ENCODE results near the gene TGFA. TPM values are rescaled to one million over a fixed set of nuclear protein-coding genes. Genes with fewer than 3 reads are reported as not detected.

Gene TGFA
- polyA plus RNA-seq, 1 donor (not counting 4 experiments of a cell fraction or from before 2014, with no cell fraction given): 51.7 TPM

GRCh38 chr2:70505613-70506391 is 47.8 kb downstream of the TGFA start:
- FAIRE-seq: no peak
- Histone ChIP-seq H2AFZ (ENCODE audit: control insufficient read depth, low read length) (no peak overlapping the region), H3K9me1 (ENCODE audit: control insufficient read depth, extremely low read depth, insufficient read depth, low read length) (peaks cover 14% of the 10 kb centered on the region), H3K4me3 (ENCODE audit: control insufficient read depth in 2 of 3, extremely low read depth in 1 of 3, insufficient read depth in 2 of 3, low read depth in 1 of 3, low read length in 3 of 3) (no peak overlapping the region), H3K4me1 (ENCODE audit: control insufficient read depth, extremely low read depth, insufficient read depth, low read length) (peaks cover 21% of the 10 kb centered on the region), H3K4me2 (ENCODE audit: control insufficient read depth, extremely low read depth, insufficient read depth, low read depth, low read length) (no peak overlapping the region), H3K9ac (ENCODE audit: control insufficient read depth, extremely low read depth, insufficient read depth, low read length) (no peak overlapping the region), H3K79me2 (ENCODE audit: control insufficient read depth, insufficient read depth, low read length) (peaks cover 91% of the 10 kb centered on the region), H3K36me3 (ENCODE audit: control insufficient read depth in 2 of 2, extremely low read depth in 1 of 2, insufficient read depth in 2 of 2, low read length in 2 of 2) (peaks cover 16 to 29% of the 10 kb centered on the region in 2 experiments), H3K9me3 (ENCODE audit: control insufficient read depth, low read depth, low read length) (no peaks in the 10 kb centered on the region), H3K27me3 (ENCODE audit: control insufficient read depth, extremely low read depth, insufficient read depth, low read length) (no peaks in the 10 kb centered on the region), H4K20me1 (ENCODE audit: control insufficient read depth, extremely low read depth, insufficient read depth, low read length) (peaks cover 15% of the 10 kb centered on the region), H3K27ac (ENCODE audit: control insufficient read depth, insufficient read depth, low read length) (no peak overlapping the region)
- DNase-seq (ENCODE audit: low read depth, low spot score): no peak
- TF ChIP-seq, protein P1, sequence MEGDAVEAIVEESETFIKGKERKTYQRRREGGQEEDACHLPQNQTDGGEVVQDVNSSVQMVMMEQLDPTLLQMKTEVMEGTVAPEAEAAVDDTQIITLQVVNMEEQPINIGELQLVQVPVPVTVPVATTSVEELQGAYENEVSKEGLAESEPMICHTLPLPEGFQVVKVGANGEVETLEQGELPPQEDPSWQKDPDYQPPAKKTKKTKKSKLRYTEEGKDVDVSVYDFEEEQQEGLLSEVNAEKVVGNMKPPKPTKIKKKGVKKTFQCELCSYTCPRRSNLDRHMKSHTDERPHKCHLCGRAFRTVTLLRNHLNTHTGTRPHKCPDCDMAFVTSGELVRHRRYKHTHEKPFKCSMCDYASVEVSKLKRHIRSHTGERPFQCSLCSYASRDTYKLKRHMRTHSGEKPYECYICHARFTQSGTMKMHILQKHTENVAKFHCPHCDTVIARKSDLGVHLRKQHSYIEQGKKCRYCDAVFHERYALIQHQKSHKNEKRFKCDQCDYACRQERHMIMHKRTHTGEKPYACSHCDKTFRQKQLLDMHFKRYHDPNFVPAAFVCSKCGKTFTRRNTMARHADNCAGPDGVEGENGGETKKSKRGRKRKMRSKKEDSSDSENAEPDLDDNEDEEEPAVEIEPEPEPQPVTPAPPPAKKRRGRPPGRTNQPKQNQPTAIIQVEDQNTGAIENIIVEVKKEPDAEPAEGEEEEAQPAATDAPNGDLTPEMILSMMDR (optimal IDR thresholded peaks at IDR 0.05 in 1 of 3, IDR thresholded peaks at IDR 0.05 in 1 of 3, conservative IDR thresholded peaks at IDR 0.05 in 1 of 3; ENCODE audit: extremely low read depth in 1 of 3, insufficient read depth in 2 of 3, low read length in 3 of 3): no peak
- TF ChIP-seq EZH2 (IDR thresholded peaks at IDR 0.05; ENCODE audit: low read length): no peak
- dilution Hi-C loops (cut with MboI; ENCODE audit: extremely low pct_ligation_motif_present, low sequenced_read_pairs): no loop called here

GRCh38 chr2:70504750-70505149 is 48.9 kb downstream of the TGFA start:
- Histone ChIP-seq H3K9ac (ENCODE audit: control insufficient read depth, extremely low read depth, insufficient read depth, low read length) (no peak overlapping the region), H3K4me3 (ENCODE audit: control insufficient read depth in 2 of 3, extremely low read depth in 1 of 3, insufficient read depth in 2 of 3, low read depth in 1 of 3, low read length in 3 of 3) (no peak overlapping the region), H3K27me3 (ENCODE audit: control insufficient read depth, extremely low read depth, insufficient read depth, low read length) (no peaks in the 10 kb centered on the region), H4K20me1 (ENCODE audit: control insufficient read depth, extremely low read depth, insufficient read depth, low read length) (peaks cover 6% of the 10 kb centered on the region), H3K36me3 (ENCODE audit: control insufficient read depth in 2 of 2, extremely low read depth in 1 of 2, insufficient read depth in 2 of 2, low read length in 2 of 2) (peaks cover 16 to 23% of the 10 kb centered on the region in 2 experiments), H3K4me1 (ENCODE audit: control insufficient read depth, extremely low read depth, insufficient read depth, low read length) (peaks cover 12% of the 10 kb centered on the region), H3K9me1 (ENCODE audit: control insufficient read depth, extremely low read depth, insufficient read depth, low read length) (peaks cover 9% of the 10 kb centered on the region), H3K27ac (ENCODE audit: control insufficient read depth, insufficient read depth, low read length) (no peak overlapping the region), H3K9me3 (ENCODE audit: control insufficient read depth, low read depth, low read length) (no peaks in the 10 kb centered on the region), H2AFZ (ENCODE audit: control insufficient read depth, low read length) (no peak overlapping the region), H3K79me2 (ENCODE audit: control insufficient read depth, insufficient read depth, low read length) (peaks cover 90% of the 10 kb centered on the region), H3K4me2 (ENCODE audit: control insufficient read depth, extremely low read depth, insufficient read depth, low read depth, low read length) (no peak overlapping the region)
- TF ChIP-seq, protein P1 (optimal IDR thresholded peaks at IDR 0.05 in 1 of 3, IDR thresholded peaks at IDR 0.05 in 1 of 3, conservative IDR thresholded peaks at IDR 0.05 in 1 of 3; ENCODE audit: extremely low read depth in 1 of 3, insufficient read depth in 2 of 3, low read length in 3 of 3): no peak
- no peak for TF ChIP-seq EZH2 (IDR thresholded peaks at IDR 0.05; ENCODE audit: low read length)
- FAIRE-seq (no peak), DNase-seq (ENCODE audit: low read depth, low spot score) (no peak)
- dilution Hi-C loops (cut with MboI; ENCODE audit: extremely low pct_ligation_motif_present, low sequenced_read_pairs): no loop called here
